Left renal pelvis (tissue), 4 donors: ENCODE data around the gene ZBTB25. TPM values are rescaled to one million over a fixed set of nuclear protein-coding genes. Genes with fewer than 3 reads are reported as not detected.

Experiments
- DNase-seq, 4 donors: peaks; one replicate each; pipeline ENCODE4 v3.0.0-alpha.2; 2013; ENCODE audit warnings: low read depth in 4 of 4, low spot score in 3 of 4
- polyA plus RNA-seq, 4 donors: library from polyadenylated mRNA; unstranded; fragments of 120-200 nt; gene quantifications; one replicate each; pipeline ENCODE4 v1.2.1, GENCODE V29; 2013; ENCODE audit not compliant: insufficient read length in 4 of 4

Gene ZBTB25
- polyA plus RNA-seq, 4 donors, result 9.0 to 14.4 (median 11.4) TPM

DNA sequence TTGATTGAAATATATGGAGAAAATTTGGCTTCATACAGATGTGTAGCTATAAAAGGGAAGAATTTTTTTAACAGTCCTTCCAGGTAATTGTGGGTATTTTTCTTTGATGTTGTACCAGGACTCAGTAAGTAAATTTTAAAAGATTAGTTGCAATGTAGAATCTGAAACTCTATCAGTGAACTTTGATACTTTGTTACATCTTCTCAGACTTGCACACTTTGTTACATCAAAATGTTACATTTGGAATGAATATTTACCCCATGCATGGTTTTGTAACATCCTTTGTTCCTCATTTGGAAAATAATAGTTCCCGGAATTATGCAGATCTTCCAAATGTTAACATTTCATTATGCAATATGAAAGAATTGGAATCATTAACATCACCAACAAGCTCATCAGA, 101.7 kb downstream of the ZBTB25 start:
- no peak for DNase-seq

DNA sequence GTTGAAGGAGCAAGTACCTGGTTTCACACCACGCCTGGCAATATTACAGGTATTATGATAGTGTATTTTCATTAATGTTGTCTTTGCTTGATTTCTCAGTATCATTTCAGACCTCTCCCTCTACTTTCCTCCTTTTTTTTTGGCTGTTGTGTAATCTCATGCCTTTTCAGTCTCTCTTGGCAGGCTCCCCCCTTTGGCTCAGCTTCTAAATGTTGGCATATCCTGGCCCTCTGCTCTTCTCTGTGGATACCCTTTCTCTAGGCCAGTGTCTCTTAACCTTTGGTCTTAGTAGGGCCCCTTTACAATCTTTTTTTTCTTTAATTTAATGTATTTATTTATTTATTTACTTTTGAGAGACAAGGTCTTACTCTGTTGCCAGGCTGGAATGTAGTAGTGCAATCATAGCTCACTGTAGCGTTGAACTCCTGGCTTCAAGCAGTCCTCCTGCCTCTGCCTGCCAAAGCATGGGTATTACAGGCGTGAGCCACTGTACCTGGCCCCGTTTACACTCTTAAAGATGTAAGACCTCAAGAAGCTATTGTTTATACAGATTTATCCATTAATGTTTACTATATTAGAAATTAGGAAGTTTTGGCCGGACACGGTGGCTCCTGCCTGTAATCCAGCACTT, 102.7 kb downstream of the ZBTB25 start:
- no peak for DNase-seq

Other genes starting within 250 kb of the ZBTB25 start
- 1 to 10 TPM in 2 of 4 donors, under 1 TPM in 2; 0.55 to 1.4 (median 0.93) TPM for gene ESR2, start 209.5 kb downstream of the ZBTB25 start, polyA plus RNA-seq
- gene MTHFD1, start 115.5 kb downstream of the ZBTB25 start, polyA plus RNA-seq, result 100 to 1,000 TPM in 1 of 4 donors, 10 to 100 TPM in 3; 61.8 to 103 (median 80.3) TPM
- 1 to 10 TPM; 1.4 to 9.8 (median 6.9) TPM for gene AKAP5, start 38.3 kb downstream of the ZBTB25 start, polyA plus RNA-seq
- gene ZBTB1, start 932 bp upstream of the ZBTB25 start, polyA plus RNA-seq, result 10 to 100 TPM; 63.7 to 70.7 (median 67.6) TPM
- gene HSPA2, start 36.9 kb upstream of the ZBTB25 start, polyA plus RNA-seq, result 10 to 100 TPM; 19.6 to 27.1 (median 22.5) TPM
- gene PPP1R36, start 46.1 kb upstream of the ZBTB25 start, polyA plus RNA-seq, result 1 to 10 TPM in 3 of 4 donors, under 1 TPM in 1; 0.61 to 1.2 (median 1.1) TPM
- gene PLEKHG3, start 200.6 kb upstream of the ZBTB25 start, polyA plus RNA-seq, result 100 to 1,000 TPM in 1 of 4 donors, 10 to 100 TPM in 3; 60.7 to 104 (median 94.2) TPM